ELR (cell line): ENCODE measurements around the gene RASA3.
A peak's percentile ranks its signal among the peaks of the same experiment; 100 is the strongest.

Experiments used
- DNase-seq: peaks from one replicate; pipeline ENCODE4 v3.0.0-alpha.2; 2015; ENCODE audit warnings: low read depth

The RASA3 gene

GRCh38 chr13:113967729-113968462 is 164.5 kb downstream of the RASA3 start:
- DNase-seq: no peak

GRCh38 chr13:113967206-113967720 is 165.2 kb downstream of the RASA3 start:
- no peak for DNase-seq

- DNase-seq: no peak
Measured at GRCh38 chr13:113965968-113966884, 166.2 kb downstream of the RASA3 start.

- DNase-seq: no peak
Measured at GRCh38 chr13:113965383-113965874, 167.0 kb downstream of the RASA3 start.

GRCh38 chr13:113964251-113964995 is 168.0 kb downstream of the RASA3 start:
- DNase-seq: no peak

- no peak for DNase-seq
Measured at GRCh38 chr13:113963376-113963775, 169.0 kb downstream of the RASA3 start.

- DNase-seq: no peak
Measured at GRCh38 chr13:113962975-113963374, 169.4 kb downstream of the RASA3 start.

- DNase-seq: no peak
Measured at GRCh38 chr13:113962386-113962785, 170.0 kb downstream of the RASA3 start.

- no peak for DNase-seq
Measured at GRCh38 chr13:113960276-113960948, 172.0 kb downstream of the RASA3 start.

GRCh38 chr13:113959198-113959597 is 173.2 kb downstream of the RASA3 start:
- DNase-seq: peak; percentile 43

- no peak for DNase-seq
Measured at GRCh38 chr13:113958373-113958772, 174.1 kb downstream of the RASA3 start.

- no peak for DNase-seq
Measured at GRCh38 chr13:113956571-113956970, 175.9 kb downstream of the RASA3 start.

GRCh38 chr13:113955691-113956090 is 176.7 kb downstream of the RASA3 start:
- no peak for DNase-seq

- DNase-seq: no peak
Measured at GRCh38 chr13:113955235-113955634, 177.2 kb downstream of the RASA3 start.

- no peak for DNase-seq
Measured at GRCh38 chr13:113954046-113954835, 178.2 kb downstream of the RASA3 start.

- DNase-seq: no peak
Measured at GRCh38 chr13:113953561-113953960, 178.9 kb downstream of the RASA3 start.

- no peak for DNase-seq
Measured at GRCh38 chr13:113952983-113953520, 179.4 kb downstream of the RASA3 start.

- no peak for DNase-seq
Measured at GRCh38 chr13:113952151-113952982, 180.1 kb downstream of the RASA3 start.

GRCh38 chr13:113951246-113951999 is 181.0 kb downstream of the RASA3 start:
- peak; percentile 74 for DNase-seq
